ENCODE results near the gene HCFC2. TPM values are rescaled to one million over a fixed set of nuclear protein-coding genes. Genes with fewer than 3 reads are reported as not detected.

HCFC2 gene
- total and polyA plus RNA-seq, 9 of the 15 experiments (the other 6 are each of a cell fraction or from before 2014, with no cell fraction given) = 1.2 to 6.5 (median 3.8) TPM

DNA sequence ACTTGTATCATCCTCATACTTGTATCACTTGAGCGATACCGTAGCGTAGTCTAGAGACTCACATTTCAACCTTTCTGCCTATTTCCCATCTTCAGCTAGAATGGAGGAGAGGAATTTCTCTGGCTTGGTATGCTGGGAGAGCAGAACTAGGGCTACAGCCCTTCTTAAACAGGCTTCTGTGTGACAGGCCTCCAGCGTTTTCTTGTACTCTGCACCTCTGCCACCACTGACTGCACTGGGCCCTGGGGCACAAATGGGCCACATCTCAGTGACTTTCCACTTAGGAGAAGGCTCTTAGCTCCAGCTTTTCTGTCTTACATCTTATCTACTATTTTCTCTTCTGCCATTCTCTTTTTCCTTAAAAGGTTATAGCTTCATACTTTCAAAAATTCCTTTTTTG lies 26.8 kb downstream of the HCFC2 start (continued):
- TF ChIP-seq MXI1 (IDR thresholded peaks at IDR 0.05; ENCODE audit: low read depth, low read length) (no peak), TCF7 (IDR thresholded peaks at IDR 0.05; ENCODE audit: borderline replicate concordance) (no peak), ZSCAN32 (CRISPR knock-in tag; IDR thresholded peaks at IDR 0.05) (no peak), ETV5 (CRISPR knock-in tag; IDR thresholded peaks at IDR 0.05; ENCODE audit: low read depth) (no peak)

DNA sequence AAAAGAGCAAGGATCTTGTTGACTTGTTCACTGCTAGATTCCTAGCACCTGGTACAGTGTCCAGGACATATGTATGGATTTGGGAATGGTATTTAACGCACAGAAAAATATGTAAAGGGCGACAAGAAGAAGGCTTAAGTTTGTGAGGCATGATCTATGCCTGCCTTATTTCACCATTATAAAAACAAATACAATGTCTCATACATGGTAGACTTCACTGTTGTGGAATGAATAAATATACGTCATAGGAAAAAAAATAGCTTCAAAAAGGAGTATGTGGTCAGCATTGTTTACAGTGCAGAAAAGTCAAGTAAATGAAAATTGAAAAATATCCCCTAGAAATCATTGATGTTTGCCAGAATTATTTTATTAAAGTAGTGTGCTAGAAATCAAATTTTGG lies 30.0 kb downstream of the HCFC2 start:
- CTCF ChIA-PET (ENCODE audit: low intra/inter-chr PET ratio) = no interaction called here
- TF ChIP-seq ZNF165 (CRISPR knock-in tag; IDR thresholded peaks at IDR 0.05; ENCODE audit: borderline replicate concordance) = no peak
- TF ChIP-seq CHD2 (IDR thresholded peaks at IDR 0.05; ENCODE audit: low read depth, low read length) = no peak
- TF ChIP-seq, protein P1, sequence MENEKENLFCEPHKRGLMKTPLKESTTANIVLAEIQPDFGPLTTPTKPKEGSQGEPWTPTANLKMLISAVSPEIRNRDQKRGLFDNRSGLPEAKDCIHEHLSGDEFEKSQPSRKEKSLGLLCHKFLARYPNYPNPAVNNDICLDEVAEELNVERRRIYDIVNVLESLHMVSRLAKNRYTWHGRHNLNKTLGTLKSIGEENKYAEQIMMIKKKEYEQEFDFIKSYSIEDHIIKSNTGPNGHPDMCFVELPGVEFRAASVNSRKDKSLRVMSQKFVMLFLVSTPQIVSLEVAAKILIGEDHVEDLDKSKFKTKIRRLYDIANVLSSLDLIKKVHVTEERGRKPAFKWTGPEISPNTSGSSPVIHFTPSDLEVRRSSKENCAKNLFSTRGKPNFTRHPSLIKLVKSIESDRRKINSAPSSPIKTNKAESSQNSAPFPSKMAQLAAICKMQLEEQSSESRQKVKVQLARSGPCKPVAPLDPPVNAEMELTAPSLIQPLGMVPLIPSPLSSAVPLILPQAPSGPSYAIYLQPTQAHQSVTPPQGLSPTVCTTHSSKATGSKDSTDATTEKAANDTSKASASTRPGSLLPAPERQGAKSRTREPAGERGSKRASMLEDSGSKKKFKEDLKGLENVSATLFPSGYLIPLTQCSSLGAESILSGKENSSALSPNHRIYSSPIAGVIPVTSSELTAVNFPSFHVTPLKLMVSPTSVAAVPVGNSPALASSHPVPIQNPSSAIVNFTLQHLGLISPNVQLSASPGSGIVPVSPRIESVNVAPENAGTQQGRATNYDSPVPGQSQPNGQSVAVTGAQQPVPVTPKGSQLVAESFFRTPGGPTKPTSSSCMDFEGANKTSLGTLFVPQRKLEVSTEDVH (IDR thresholded peaks at IDR 0.05; ENCODE audit: low read depth, partially characterized antibody) = no peak
- TF ChIP-seq RBM22 (IDR thresholded peaks at IDR 0.05; ENCODE audit: low read depth, low read length, poor library complexity, severe bottlenecking) = no peak
- TF ChIP-seq ZNF347 (CRISPR knock-in tag; IDR thresholded peaks at IDR 0.05; ENCODE audit: low read depth) = no peak
- no peak for TF ChIP-seq ZNF224 (CRISPR knock-in tag; IDR thresholded peaks at IDR 0.05)
- TF ChIP-seq CEBPB (tag; IDR thresholded peaks at IDR 0.05) = no peak
- no peak for TF ChIP-seq ZKSCAN1 (IDR thresholded peaks at IDR 0.05; ENCODE audit: low read depth, low read length)
- no peak for TF ChIP-seq PML (IDR thresholded peaks at IDR 0.05; ENCODE audit: low read length)
- no peak for TF ChIP-seq FIP1L1 (IDR thresholded peaks at IDR 0.05; ENCODE audit: low read depth, low read length, poor library complexity, severe bottlenecking)
- no peak for ATAC-seq
- Histone ChIP-seq H3K4me1 (replicated peaks in 1 of 2; ENCODE audit: control insufficient read depth in 2 of 2, insufficient read depth in 2 of 2, low read length in 2 of 2) (peaks cover 0 to 2% of the 10 kb centered on the region in 2 experiments; a peak in 1 of 5 replicates), H3K4me3 (no peak overlapping the region), H4K20me1 (replicated peaks; ENCODE audit: control insufficient read depth, insufficient read depth, low read length) (no peaks in the 10 kb centered on the region), H3K79me2 (ENCODE audit: control insufficient read depth, insufficient read depth, low read length) (no peaks in the 10 kb centered on the region), H3K9ac (ENCODE audit: insufficient read depth in 1 of 2, low read depth in 2 of 2, low read length in 2 of 2) (no peak overlapping the region), H3K4me2 (ENCODE audit: insufficient read depth, low read length) (no peak overlapping the region), H3K36me3 (ENCODE audit: control insufficient read depth, insufficient read depth, low read length) (peaks cover 30% of the 10 kb centered on the region; the same call in 2 of the 3 replicates), H3K27me3 (ENCODE audit: control insufficient read depth in 2 of 2, insufficient read depth in 2 of 2, low read length in 2 of 2) (no peaks in the 10 kb centered on the region), H3K9me3 (replicated peaks; ENCODE audit: control insufficient read depth, insufficient read depth, low read depth, low read length) (no peaks in the 10 kb centered on the region), H3K9me1 (ENCODE audit: control insufficient read depth, insufficient read depth, low read length) (no peaks in the 10 kb centered on the region), H3K27ac (ENCODE audit: extremely low read depth, low read depth, low read length) (no peak overlapping the region), H2AFZ (ENCODE audit: low read depth, low read length) (no peak overlapping the region)
- 89% methylated on average over 3 of the region's 3 CpGs for WGBS (ENCODE audit: insufficient coverage, low coverage, missing lambda C conversion rate)
- POLR2A ChIA-PET = no interaction called here
- FAIRE-seq = no peak
- BruUV-seq (replicated peaks) = no TSS peak
- intact Hi-C loops (cut with micrococcal nuclease) (no loop called here), in situ Hi-C loops (cut with MboI) (no loop called here)
- DNase-seq (ENCODE audit: extremely low read depth in 1 of 4, low spot score in 3 of 4) = no peak
